Measurements from ENCODE around the gene PPP1R15A. TPM values are rescaled to one million over a fixed set of nuclear protein-coding genes. Genes with fewer than 3 reads are reported as not detected.
"Not testable (repeated sequence)": the region's sequence is repeated elsewhere in the genome, so short reads cannot be mapped to it uniquely, and the experiment has no call there.

Gene PPP1R15A
- total RNA-seq, 1 experiment from 2014 or later = 30.2 TPM

DNA sequence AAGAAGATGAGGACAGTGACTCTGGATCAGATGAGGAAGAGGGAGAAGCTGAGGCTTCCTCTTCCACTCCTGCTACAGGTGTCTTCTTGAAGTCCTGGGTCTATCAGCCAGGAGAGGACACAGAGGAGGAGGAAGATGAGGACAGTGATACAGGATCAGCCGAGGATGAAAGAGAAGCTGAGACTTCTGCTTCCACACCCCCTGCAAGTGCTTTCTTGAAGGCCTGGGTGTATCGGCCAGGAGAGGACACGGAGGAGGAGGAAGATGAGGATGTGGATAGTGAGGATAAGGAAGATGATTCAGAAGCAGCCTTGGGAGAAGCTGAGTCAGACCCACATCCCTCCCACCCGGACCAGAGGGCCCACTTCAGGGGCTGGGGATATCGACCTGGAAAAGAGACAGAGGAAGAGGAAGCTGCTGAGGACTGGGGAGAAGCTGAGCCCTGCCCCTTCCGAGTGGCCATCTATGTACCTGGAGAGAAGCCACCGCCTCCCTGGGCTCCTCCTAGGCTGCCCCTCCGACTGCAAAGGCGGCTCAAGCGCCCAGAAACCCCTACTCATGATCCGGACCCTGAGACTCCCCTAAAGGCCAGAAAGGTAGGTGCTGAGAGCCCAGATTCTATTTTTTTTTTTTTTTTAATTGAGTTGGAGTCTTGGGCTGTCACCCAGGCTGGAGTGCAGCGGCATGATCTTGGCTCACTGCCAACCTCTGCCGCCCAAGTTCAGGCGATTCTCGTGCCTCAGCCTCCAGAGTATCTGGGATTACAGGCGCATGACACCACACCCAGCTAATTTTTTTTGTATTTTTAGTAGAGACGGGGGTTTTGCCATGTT is 2.3 kb downstream of the PPP1R15A start:
- peak; percentile 32 for DNase-seq (ENCODE audit: low read depth, low spot score)
- in situ Hi-C loops (cut with HindIII; ENCODE audit: low pct_unique_long_range_greater_than_20kb, low sequenced_read_pairs) = no loop called here

DNA sequence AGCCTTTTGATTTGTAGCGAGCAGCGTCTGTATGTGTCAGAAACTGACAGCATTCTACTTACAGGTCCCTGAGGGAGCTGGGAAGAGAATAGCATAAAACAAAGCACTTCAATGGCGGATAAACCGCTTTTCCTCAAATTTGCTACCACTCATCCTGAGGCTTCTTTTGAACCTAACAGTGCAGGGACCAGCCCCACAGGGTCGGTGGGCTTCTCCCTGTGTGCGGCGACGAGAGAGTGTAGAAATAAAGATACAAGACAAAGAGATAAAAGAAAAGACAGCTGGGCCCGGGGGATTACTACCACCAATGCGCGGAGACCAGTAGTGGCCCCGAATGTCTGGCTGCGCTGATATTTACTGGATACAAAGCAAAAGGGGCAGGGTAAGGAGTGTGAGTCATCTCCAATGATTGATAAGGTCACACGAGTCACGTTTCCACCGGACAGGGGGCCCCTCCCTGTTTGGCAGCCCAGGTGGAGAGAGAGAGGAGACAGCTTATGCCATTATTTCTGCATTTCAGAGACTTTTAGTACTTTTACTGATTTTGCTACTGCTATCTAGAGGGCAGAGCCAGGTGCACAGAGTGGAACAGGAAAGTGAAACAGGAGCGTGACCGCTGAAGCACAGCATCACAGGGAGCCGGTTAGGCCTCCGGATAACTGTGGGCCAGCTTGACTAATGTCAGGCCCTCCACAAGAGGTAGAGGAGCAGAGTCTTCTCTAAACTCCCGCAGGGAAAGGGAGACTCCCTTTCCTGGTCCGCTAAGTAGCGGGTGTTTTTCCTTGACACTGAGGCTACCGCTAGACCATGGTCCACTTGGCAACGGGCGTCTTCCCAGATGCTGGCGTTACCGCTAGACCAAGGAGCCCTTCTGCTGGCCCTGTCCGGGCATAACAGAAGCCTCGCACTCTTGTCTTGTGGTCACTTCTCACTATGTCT is 4.1 kb downstream of the PPP1R15A start:
- in situ Hi-C loops (cut with HindIII; ENCODE audit: low pct_unique_long_range_greater_than_20kb, low sequenced_read_pairs) = not testable (repeated sequence)

DNA sequence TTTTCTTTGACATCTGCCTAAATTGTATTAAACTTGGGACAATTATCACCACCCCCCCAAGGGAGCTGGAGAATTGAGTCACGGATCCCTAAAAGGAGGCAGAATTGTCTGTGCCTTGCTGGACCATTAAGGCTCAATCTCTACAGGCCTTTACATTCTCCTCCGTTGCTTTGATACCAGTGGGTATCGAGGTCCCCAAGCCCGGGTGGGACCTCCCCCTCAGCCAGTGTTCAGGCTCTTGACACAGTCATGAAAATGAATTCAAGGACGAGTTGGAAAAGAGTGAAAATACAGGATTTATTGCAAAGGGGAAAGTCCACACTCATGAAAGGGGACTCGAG is 5.6 kb downstream of the PPP1R15A start:
- DNase-seq (ENCODE audit: low read depth, low spot score) = no peak
- in situ Hi-C loops (cut with HindIII; ENCODE audit: low pct_unique_long_range_greater_than_20kb, low sequenced_read_pairs) = no loop called here

More for the DNA sequence above, 4.1 kb downstream of the PPP1R15A start:
- DNase-seq (ENCODE audit: low read depth, low spot score) = not testable (repeated sequence)

DNA sequence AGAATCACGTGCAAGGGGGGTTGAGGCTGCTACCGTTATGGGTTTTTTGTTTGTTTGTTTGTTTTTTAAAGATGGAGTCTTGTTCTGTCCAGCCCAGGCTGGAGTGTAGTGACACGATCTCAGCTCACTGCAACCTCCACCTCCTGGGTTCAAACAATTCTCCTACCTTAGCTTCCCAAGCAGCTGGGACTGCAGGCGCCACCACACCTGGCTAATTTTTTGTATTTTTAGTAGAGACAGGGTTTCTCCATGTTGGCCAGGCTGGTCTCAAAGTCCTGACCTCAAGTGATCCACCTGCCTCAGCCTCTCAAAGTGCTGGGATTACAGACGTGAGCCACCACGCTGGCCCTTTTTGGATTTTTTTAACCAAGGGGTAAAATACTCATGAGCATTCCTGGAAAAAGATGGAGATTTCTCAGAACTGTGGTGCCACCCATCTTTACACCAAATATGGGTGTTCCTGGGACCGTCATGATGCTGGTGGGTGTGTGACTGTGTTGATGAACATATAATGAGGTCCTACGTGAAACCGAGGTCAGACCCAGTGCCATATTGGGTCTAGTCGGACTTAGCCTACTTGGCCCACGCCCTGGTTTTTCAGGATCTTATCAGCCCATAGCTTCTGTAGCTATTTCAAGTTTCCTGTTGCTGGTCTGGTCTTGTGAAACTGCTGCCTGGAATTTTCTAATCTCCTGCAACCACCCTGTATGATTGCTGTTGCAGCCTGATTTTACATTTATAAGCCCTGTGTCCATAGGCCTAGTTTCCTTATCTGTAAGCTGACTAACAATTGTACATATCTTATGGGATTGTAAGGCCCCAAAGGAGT is 6.2 kb downstream of the PPP1R15A start:
- in situ Hi-C loops (cut with HindIII; ENCODE audit: low pct_unique_long_range_greater_than_20kb, low sequenced_read_pairs) = no loop called here
- DNase-seq (ENCODE audit: low read depth, low spot score) = no peak

DNA sequence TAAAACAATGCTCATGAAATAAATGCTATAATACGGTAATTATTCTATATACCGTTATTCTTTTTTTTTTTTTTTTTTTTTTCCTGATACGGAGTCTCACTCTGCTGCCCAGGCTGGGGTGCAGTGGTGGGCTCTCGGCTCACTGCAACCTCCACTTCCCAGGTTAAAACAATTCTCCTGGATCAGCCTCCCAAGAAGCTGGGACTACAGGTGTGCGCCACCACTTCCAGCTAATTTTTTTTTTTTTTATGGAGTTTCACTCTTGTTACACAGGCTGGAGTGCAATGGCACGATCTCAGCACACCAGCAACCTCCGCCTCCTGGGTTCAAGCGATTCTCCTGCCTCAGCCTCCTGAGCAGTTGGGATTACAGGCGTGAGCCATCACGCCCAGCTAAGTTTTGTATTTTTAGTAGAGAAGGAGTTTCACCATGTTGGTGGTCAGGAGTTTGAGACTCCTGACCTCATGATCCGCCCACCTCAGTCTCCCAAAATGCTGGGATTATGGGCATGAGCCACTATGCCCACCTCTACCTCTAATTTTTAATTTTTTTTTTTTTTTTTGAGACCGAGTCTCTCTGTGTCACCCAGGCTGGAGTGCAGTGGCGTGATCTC is 6.9 kb downstream of the PPP1R15A start:
- in situ Hi-C loops (cut with HindIII; ENCODE audit: low pct_unique_long_range_greater_than_20kb, low sequenced_read_pairs) = no loop called here
- no peak for DNase-seq (ENCODE audit: low read depth, low spot score)

DNA sequence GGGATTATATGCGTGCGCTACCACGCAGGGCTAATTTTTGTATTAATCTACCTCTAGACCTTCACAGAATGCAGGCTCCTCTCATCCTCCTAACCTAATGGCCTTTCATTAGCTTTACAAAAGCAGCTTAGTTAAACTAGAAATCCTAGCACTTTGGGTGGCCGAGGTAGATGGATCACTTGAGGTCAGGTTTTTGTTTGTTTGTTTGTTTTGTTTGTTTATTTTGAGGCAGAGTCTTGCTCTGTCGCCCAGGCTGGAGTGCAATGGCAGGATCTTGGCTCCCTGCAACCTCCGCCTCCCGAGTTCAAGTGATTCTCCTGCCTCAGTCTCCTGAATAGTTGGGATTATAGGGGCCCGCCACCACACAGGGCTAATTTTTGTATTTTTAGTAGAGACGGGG is 7.5 kb downstream of the PPP1R15A start:
- in situ Hi-C loops (cut with HindIII; ENCODE audit: low pct_unique_long_range_greater_than_20kb, low sequenced_read_pairs); DNase-seq (ENCODE audit: low read depth, low spot score): not testable (repeated sequence)

DNA sequence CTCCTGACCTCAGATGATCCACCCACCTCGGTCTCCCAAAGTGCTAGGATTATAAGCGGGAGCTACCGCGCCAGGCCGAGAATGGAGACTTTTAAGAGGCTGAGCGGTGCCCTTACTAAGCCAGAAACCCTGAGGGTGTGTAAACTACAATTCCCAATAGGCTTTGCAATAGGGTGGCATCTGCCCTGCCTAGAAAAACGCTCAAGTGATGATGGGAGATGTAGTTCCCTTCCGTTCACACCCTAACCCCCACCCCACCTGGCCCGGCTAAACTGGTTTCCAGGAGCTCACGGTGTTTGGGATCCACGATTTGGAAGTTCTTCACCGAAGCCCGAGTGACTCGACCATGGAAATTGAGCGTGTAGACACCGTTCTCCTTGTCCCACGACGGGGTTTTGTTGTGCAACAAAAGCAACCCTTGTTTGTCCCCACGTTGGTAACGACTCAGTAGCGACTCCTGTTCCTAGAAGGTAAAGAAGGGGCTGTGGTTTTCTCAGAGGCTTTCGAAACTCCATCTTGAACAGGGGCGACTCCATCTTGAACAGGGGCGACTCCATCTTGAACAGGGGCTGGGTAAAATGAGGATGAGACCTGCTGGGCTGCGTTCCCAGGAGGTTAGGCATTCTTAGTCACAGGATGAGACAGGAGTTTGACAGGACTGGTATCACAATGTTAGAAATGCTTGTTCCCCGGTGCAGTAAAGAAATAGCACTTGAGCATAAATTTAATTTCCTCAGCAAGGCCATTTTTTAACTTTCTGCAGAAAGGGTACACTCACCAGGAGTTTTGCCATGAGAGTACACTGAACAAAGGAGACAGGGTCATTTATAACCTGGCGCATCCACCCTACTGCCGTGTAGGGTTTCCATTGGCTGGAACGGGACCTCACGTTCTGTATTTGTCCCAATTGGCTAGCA is 9.8 kb downstream of the PPP1R15A start:
- in situ Hi-C loops (cut with HindIII; ENCODE audit: low pct_unique_long_range_greater_than_20kb, low sequenced_read_pairs) = no loop called here
- peak; percentile 31 for DNase-seq (ENCODE audit: low read depth, low spot score)

DNA sequence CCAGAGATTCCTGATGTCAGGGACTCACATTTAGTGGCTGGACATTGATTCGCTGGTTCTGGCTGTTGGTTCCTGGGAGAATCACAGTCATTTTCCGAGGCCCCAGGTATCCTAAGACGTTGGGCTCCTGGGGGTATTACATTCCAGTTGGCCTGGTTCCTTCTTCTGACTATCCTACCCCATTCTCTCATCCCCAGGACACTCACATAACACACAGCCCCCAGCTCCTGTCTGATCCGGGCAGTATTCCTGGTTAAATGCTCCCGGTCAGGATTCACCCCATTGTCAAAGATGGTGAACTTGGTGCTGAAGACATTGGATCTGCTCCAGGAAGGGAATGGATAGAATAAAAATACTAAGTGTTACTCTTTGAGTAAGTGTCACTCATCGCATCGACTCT is 11.5 kb downstream of the PPP1R15A start:
- in situ Hi-C loops (cut with HindIII; ENCODE audit: low pct_unique_long_range_greater_than_20kb, low sequenced_read_pairs) = no loop called here
- no peak for DNase-seq (ENCODE audit: low read depth, low spot score)

DNA sequence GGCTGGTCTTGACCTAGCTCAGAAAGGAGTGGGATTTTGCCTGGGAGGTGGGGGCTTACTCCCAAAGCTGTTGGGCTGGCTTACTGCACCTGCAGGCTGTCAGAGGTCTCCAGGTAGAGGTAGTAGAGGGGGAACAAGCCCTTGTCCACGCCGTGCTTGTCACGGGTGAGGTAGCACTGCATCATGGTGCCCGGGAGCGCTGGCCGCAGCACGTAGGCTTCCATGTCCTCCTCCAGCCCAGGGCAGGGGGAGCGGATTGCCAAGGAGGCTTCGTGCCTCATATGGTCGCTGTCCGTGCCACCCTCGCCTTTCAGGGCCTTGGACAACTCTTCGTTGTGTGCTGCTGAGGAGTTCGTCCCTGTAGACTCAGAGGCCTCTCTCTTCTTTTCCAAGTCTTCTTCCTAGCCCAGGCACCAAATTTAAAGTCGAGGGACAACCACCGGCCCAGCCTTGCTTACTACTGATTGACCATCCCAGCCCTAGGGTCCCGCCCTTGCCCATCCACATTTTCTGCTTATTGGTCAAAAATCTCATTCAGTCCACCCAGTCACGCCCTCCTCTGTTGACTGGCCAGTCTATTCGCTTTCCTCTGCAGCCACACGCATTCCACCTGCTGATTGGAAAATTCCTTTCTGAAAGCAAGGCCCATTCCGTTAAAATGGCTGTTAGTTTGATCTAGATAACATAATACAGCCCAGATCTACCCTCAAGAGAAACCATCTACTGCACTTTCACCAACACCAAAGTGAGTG is 15.8 kb downstream of the PPP1R15A start:
- in situ Hi-C loops (cut with HindIII; ENCODE audit: low pct_unique_long_range_greater_than_20kb, low sequenced_read_pairs) = no loop called here
- DNase-seq (ENCODE audit: low read depth, low spot score) = no peak

DNA sequence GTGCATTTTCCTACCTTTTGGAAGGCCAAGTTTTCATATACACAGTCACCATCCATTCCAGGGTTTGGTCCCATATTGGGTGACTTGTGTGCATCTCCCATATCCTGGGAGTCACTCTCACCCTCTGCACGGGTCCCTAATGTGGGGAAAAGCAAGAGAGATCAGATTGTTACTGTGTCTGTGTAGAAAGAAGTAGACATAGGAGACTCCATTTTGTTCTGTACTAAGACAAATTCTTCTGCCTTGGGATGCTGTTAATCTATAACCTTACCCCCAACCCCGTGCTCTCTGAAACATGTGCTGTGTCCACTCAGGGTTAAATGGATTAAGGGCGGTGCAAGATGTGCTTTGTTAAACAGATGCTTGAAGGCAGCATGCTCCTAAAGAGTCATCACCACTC is 17.3 kb downstream of the PPP1R15A start:
- DNase-seq (ENCODE audit: low read depth, low spot score); in situ Hi-C loops (cut with HindIII; ENCODE audit: low pct_unique_long_range_greater_than_20kb, low sequenced_read_pairs): not testable (repeated sequence)

DNA sequence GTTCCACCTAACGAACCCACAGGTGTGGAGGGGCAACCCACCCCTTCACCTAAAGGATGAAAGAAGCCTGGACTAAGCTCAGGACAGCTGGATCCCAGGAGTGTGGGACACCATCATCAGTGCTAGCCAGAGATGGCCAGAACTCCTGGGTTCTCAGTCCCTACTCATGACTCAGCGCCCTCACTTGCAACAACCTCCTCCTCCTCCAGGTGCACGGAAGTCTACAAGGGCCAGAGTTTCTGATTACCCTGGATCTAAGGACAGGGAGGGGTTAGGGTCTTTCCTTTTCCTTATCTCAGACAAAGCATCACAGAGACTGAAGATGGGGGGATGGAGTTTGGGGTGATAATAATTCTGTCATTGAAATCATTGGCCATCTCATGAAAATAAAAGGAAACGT is 18.3 kb downstream of the PPP1R15A start:
- in situ Hi-C loops (cut with HindIII; ENCODE audit: low pct_unique_long_range_greater_than_20kb, low sequenced_read_pairs) = no loop called here
- DNase-seq (ENCODE audit: low read depth, low spot score) = no peak

DNA sequence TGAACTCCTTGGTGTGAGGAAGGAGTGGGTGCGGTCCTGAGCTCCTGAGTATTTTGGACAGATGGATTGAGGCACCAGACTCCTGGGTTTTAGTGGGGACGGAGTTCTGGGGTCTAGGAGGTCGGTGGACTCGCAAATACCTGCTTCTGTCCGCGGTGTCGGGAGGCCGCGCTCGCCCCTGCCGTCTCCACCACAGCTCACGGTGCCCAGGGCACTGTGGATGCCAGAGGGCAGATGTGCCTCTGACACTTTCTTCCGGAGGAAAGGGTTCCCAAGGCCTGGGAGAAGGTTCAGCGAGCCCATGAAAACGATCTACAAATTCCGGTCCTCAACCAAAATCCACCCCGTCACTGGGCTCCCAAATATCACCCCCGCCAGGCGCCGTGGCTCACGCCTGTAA is 23.0 kb downstream of the PPP1R15A start:
- no peak for DNase-seq (ENCODE audit: low read depth, low spot score)
- in situ Hi-C loops (cut with HindIII; ENCODE audit: low pct_unique_long_range_greater_than_20kb, low sequenced_read_pairs) = no loop called here

DNA sequence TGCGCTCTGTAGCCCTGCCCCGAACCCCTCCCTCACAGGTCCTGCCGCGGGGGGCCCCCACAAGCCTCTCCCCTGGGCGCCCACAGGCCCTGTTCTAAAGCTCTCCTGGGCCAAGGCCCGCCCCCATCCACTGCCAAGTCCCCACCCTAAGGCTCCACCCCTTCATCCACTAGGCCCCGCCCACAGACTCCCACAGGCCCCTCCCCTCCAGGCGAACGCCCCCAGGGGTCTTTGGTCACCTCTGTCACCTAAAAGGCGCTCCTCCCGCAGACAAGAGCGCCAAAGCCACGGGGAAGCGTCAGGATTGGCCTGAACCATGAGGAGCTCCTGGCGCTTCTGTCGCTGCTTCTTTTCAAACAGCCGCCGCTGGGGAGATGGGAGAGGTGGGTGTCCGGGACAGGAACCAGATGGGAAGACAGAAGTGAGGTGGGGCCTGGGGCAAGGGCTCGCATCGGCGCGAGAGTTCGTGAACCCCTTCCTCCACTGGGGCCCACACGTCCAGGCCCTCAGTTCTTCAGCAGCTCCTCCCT is 24.0 kb downstream of the PPP1R15A start:
- in situ Hi-C loops (cut with HindIII; ENCODE audit: low pct_unique_long_range_greater_than_20kb, low sequenced_read_pairs) = no loop called here
- DNase-seq (ENCODE audit: low read depth, low spot score) = no peak

DNA sequence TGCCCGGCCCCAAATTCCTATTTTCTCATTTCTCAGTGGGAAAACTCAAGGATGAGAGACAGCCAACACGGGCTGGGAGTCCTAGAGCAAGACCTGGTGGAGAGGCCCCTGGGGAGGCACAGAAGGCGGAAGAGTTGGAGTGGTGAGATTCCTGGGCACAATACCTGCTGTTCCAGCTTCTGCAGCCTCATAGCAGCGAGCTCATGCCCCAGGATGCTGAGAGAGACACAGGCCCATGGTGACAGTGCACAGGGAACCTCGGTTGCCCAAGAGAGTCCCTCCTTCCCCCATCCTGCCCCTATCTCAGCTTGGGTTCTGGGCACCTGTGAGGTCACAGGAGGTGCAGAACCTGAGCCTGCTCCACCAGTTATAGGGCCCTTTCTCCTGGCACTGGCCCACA is 25.0 kb downstream of the PPP1R15A start:
- DNase-seq (ENCODE audit: low read depth, low spot score) = no peak
- in situ Hi-C loops (cut with HindIII; ENCODE audit: low pct_unique_long_range_greater_than_20kb, low sequenced_read_pairs) = no loop called here

DNA sequence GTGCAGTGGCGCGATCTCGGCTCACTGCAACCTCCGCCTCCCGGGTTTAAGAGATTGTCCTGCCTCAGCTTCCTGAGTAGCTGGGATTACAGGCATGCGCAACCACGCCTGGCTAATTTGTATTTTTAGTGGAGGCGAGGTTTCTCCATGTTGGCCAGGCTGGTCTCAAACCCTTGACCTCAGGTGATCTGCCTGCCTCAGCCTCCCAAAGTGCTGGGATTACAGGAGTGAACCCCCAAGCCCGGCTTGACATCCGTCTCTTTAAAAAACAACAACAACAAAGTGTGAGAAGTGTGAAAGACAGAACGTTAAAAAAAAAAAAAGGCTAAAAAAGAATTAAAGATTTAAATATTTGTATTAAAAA is 27.1 kb downstream of the PPP1R15A start:
- in situ Hi-C loops (cut with HindIII; ENCODE audit: low pct_unique_long_range_greater_than_20kb, low sequenced_read_pairs); DNase-seq (ENCODE audit: low read depth, low spot score): not testable (repeated sequence)
